ENCODE measurements around the gene GRIN1.

DNA sequence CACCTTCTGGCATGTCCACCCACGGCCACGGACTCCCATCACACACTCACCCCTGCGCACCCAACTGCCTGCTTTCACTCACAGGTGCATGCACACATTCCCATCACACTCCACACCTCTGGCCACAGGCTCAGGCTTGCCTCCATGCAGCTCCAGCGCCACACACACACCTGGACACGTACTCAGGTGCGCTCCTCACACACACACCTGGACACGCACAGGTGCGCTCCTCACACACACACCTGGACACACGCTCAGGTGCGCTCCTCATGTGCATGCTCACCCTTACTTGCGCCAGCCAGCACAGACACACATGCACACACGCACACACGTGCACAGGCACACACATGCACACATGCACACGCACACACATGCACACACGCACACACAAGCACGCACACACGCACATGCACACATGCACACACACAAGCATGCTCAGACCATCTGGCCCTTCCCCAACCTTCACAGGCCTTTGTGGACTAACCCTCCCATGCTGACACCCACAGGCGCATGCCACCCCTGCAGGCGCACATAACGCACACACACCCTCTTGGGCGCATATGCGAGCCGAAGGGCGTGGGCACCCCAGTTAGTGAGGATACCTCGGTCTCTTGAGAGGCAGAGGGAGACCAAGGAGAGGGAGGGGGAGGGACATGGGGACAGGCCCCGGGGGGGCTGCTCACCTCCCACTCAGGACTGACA, 8.3 kb downstream of the GRIN1 start:
- TF ChIP-seq, protein P1, sequence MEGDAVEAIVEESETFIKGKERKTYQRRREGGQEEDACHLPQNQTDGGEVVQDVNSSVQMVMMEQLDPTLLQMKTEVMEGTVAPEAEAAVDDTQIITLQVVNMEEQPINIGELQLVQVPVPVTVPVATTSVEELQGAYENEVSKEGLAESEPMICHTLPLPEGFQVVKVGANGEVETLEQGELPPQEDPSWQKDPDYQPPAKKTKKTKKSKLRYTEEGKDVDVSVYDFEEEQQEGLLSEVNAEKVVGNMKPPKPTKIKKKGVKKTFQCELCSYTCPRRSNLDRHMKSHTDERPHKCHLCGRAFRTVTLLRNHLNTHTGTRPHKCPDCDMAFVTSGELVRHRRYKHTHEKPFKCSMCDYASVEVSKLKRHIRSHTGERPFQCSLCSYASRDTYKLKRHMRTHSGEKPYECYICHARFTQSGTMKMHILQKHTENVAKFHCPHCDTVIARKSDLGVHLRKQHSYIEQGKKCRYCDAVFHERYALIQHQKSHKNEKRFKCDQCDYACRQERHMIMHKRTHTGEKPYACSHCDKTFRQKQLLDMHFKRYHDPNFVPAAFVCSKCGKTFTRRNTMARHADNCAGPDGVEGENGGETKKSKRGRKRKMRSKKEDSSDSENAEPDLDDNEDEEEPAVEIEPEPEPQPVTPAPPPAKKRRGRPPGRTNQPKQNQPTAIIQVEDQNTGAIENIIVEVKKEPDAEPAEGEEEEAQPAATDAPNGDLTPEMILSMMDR (IDR thresholded peaks at IDR 0.05) = no peak
- TF ChIP-seq EP300 (IDR thresholded peaks at IDR 0.05) = no peak

Data from esophagus muscularis mucosa (tissue), 3 donors.